HUDEP-2 (cell line): ENCODE data around the gene PHF12.
A peak's percentile ranks its signal among the peaks of the same experiment; 100 is the strongest.

ENCODE experiments used
- DNase-seq, 76 experiments: peaks; one replicate each; lab custom pipeline; 2025; ENCODE audit not compliant: unreplicated experiment in 76 of 76; lab: John Stamatoyannopoulos, UW

PHF12 gene

GRCh38 chr17:28955408-28955807 is 4.1 kb upstream of the PHF12 start:
- DNase-seq: no peak

- DNase-seq: no peak
Observed at GRCh38 chr17:28954886-28955285, 3.6 kb upstream of the PHF12 start.

- peak in 18 of 76 experiments; percentile 4 to 27 (median 12) for DNase-seq
Observed at GRCh38 chr17:28953444-28954118, 2.3 kb upstream of the PHF12 start.

GRCh38 chr17:28951991-28952975 is 965 bp upstream of the PHF12 start:
- peak; percentile 51 to 98 (median 94) for DNase-seq

GRCh38 chr17:28950752-28951427 is 428 bp downstream of the PHF12 start:
- DNase-seq: no peak

GRCh38 chr17:28950017-28950751 is 1.1 kb downstream of the PHF12 start:
- peak in 31 of 76 experiments; percentile 4 to 61 (median 24) for DNase-seq

- DNase-seq: peak in 32 of 76 experiments; percentile 8 to 61 (median 24)
Observed at GRCh38 chr17:28949185-28950016, 1.9 kb downstream of the PHF12 start.

GRCh38 chr17:28948873-28949184 is 2.5 kb downstream of the PHF12 start:
- DNase-seq: peak in 5 of 76 experiments; percentile 22 to 49 (median 26)

- DNase-seq: no peak
Observed at GRCh38 chr17:28948342-28948741, 3.0 kb downstream of the PHF12 start.

GRCh38 chr17:28947639-28948038 is 3.7 kb downstream of the PHF12 start:
- no peak for DNase-seq

- DNase-seq: no peak
Observed at GRCh38 chr17:28946239-28946638, 5.1 kb downstream of the PHF12 start.

GRCh38 chr17:28944862-28945741 is 6.2 kb downstream of the PHF12 start:
- DNase-seq: no peak

GRCh38 chr17:28944343-28944742 is 7.0 kb downstream of the PHF12 start:
- no peak for DNase-seq

- no peak for DNase-seq
Observed at GRCh38 chr17:28942925-28943324, 8.4 kb downstream of the PHF12 start.

- no peak for DNase-seq
Observed at GRCh38 chr17:28941251-28941650, 10.1 kb downstream of the PHF12 start.

GRCh38 chr17:28940675-28941074 is 10.6 kb downstream of the PHF12 start:
- DNase-seq: no peak

- no peak for DNase-seq
Observed at GRCh38 chr17:28940142-28940541, 11.2 kb downstream of the PHF12 start.

- DNase-seq: peak in 1 of 76 experiments; percentile 22
Observed at GRCh38 chr17:28938552-28938951, 12.8 kb downstream of the PHF12 start.
